BE2C (cell line): ENCODE results near the gene TPR.

Experiments
- DNase-seq: peaks from one replicate; pipeline ENCODE4 v3.0.0-alpha.2; 2020
- H3K27me3 ChIP-seq: fragments of 250-450 bp; sonication (Bioruptor Pico); 2 replicates; pipeline ENCODE4 v1.5.1; 2020; ENCODE audit warnings: mild to moderate bottlenecking
- H3K36me3 ChIP-seq: fragments of 250-450 bp; sonication (Bioruptor Pico); 2 replicates; pipeline ENCODE4 v1.5.1; 2020; ENCODE audit warnings: mild to moderate bottlenecking
- H3K4me1 ChIP-seq: fragments of 250-450 bp; sonication (Bioruptor Pico); 2 replicates; pipeline ENCODE4 v1.5.1; 2020
- H3K4me3 ChIP-seq: 2 replicates; pipeline ENCODE4 v1.5.1; 2011; ENCODE audit warnings: low read depth, low read length
- H3K9me3 ChIP-seq: fragments of 250-450 bp; sonication (Bioruptor Pico); 2 replicates; pipeline ENCODE4 v1.5.1; 2020
- TF ChIP-seq, protein P1 (sequence below): IDR thresholded peaks from 2 replicates; pipeline ENCODE4 v1.5.1; 2012; ENCODE audit warnings: mild to moderate bottlenecking, low read depth, low read length

Gene TPR

DNA sequence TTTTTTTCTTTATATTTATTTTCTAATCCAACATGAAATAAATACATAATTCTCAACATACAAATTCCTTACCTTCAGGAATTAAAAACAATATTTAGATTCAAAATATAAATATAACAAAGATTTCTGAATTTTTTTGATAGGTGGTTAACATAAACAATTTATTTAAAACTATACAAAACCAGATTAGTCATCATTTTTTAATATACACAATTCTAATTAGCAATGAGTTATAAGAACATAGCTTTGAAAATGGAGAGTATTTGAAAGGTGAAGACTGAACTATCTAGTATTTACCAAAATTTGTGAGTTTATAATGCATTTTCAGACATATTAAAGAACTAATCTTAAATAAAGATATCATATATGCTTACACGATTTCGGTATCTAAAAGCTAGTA lies 37.5 kb downstream of the TPR start:
- no peaks in the 10 kb centered on the region for H3K4me1 ChIP-seq
- H3K4me3 ChIP-seq = no peak overlapping the region
- TF ChIP-seq, protein P1, sequence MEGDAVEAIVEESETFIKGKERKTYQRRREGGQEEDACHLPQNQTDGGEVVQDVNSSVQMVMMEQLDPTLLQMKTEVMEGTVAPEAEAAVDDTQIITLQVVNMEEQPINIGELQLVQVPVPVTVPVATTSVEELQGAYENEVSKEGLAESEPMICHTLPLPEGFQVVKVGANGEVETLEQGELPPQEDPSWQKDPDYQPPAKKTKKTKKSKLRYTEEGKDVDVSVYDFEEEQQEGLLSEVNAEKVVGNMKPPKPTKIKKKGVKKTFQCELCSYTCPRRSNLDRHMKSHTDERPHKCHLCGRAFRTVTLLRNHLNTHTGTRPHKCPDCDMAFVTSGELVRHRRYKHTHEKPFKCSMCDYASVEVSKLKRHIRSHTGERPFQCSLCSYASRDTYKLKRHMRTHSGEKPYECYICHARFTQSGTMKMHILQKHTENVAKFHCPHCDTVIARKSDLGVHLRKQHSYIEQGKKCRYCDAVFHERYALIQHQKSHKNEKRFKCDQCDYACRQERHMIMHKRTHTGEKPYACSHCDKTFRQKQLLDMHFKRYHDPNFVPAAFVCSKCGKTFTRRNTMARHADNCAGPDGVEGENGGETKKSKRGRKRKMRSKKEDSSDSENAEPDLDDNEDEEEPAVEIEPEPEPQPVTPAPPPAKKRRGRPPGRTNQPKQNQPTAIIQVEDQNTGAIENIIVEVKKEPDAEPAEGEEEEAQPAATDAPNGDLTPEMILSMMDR = no peak
- peaks cover 93% of the 10 kb centered on the region for H3K36me3 ChIP-seq
- no peaks in the 10 kb centered on the region for H3K27me3 ChIP-seq
- no peak for DNase-seq
- H3K9me3 ChIP-seq = no peaks in the 10 kb centered on the region

DNA sequence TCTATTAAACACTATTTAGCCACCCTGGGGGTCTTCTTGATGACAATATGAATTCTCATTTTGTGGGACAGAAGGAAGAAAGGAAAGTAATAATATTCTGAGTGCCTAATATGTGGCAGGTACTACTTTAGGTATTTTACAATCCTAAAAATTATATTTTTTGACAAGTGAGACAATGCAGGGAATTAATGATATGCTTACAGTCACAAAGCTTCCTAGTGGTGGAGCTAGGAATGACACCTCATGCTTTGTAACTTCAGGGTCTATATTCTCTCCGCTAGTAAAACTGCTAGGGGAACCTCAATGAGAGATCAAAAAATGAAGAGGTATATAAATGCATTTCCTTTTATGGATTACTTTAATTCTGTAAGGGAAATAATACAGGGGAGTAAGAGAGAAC lies 44.3 kb downstream of the TPR start:
- TF ChIP-seq, protein P1 = peak; percentile 49

DNA sequence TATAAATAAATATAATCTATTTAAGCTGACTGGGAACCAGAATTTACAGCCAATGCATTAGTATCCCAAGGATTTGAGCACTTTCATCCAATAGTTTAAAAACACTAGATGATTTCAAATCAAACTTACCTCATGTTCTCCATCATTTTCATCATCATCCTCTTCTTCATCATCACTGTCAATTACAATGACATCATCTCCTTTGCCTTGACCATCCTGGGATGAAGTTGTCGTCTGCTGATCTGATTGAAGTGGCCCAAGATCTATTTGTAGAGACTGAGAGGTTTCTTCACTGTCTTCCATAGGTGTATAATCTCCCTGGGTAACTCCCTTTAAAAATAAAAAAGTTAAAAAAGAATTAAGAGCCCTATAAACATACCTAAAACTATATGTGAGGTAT lies 47.7 kb downstream of the TPR start:
- TF ChIP-seq, protein P1 = no peak
- peaks cover 88% of the 10 kb centered on the region for H3K36me3 ChIP-seq
- DNase-seq = no peak
- H3K27me3 ChIP-seq = no peaks in the 10 kb centered on the region
- H3K4me3 ChIP-seq = no peak overlapping the region
- no peaks in the 10 kb centered on the region for H3K4me1 ChIP-seq
- H3K9me3 ChIP-seq = no peaks in the 10 kb centered on the region

More for the DNA sequence above, 44.3 kb downstream of the TPR start:
- H3K4me1 ChIP-seq = no peaks in the 10 kb centered on the region
- peaks cover 90% of the 10 kb centered on the region for H3K36me3 ChIP-seq
- no peaks in the 10 kb centered on the region for H3K9me3 ChIP-seq
- no peak for DNase-seq
- no peaks in the 10 kb centered on the region for H3K27me3 ChIP-seq
- H3K4me3 ChIP-seq = no peak overlapping the region

DNA sequence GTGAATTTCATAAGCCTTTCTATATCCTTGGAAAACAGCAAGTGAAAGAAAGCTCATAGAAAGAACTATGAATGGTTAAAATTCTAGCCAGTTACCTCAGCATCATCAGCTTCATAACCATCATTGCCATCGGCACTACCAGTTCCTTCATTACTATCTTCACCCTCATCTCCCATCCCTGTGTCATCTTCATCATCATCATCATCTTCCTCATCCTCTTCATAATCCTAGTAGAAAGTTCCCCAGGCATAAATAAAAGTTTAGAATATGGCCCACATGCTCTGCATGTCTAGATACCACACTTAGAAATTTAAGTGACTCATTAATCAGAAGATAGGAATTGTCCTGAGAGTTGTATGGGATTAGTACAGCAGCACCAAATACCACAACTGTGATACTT lies 49.0 kb downstream of the TPR start:
- no peak for DNase-seq
- Histone ChIP-seq H3K4me3 (no peak overlapping the region), H3K36me3 (peaks cover 88% of the 10 kb centered on the region), H3K27me3 (no peaks in the 10 kb centered on the region), H3K9me3 (no peaks in the 10 kb centered on the region), H3K4me1 (no peaks in the 10 kb centered on the region)
- TF ChIP-seq, protein P1 = no peak

DNA sequence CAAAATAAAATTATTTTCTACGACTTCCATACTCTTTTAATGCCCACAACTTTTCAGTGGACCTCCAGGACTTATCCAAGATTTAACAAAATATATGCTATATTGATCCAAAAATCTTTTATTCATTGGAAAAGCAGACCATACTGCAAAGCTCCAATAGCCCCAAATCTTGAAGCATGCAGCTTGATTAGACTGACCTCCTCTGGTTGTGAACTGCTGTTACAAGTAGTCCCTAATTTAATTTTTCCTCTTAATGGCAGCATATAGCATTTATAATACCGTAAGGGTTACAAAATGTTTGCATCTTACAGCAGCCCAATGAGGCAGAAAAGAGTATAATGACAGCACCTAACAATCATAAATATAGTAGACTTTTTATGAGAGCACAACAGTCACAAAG lies 49.8 kb downstream of the TPR start:
- Histone ChIP-seq H3K36me3 (peaks cover 88% of the 10 kb centered on the region), H3K27me3 (no peaks in the 10 kb centered on the region), H3K4me3 (no peak overlapping the region), H3K9me3 (no peaks in the 10 kb centered on the region), H3K4me1 (no peaks in the 10 kb centered on the region)
- no peak for DNase-seq
- TF ChIP-seq, protein P1 = peak; percentile 48

DNA sequence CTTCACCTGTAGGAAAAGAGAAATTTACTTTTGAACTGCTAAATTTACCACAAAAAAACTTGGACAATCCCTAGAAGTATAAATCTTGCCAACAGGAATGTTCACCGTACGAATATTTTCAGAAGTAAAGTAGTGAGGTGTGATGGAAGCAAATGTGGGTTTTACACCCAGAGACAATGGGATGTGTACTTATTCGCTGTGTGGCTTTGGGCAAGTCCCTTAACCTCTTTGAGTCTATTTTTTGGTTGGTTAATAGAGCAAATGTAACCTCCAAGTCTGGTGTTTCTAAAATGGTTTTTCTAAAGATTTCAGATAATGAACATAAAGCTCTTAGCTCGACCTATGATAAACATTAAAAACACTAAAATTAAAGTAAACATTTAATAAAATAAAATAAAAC lies 51.2 kb downstream of the TPR start:
- no peak overlapping the region for H3K4me3 ChIP-seq
- TF ChIP-seq, protein P1 = no peak
- peaks cover 86% of the 10 kb centered on the region for H3K36me3 ChIP-seq
- DNase-seq = no peak
- no peaks in the 10 kb centered on the region for H3K9me3 ChIP-seq
- H3K4me1 ChIP-seq = no peaks in the 10 kb centered on the region
- H3K27me3 ChIP-seq = no peaks in the 10 kb centered on the region
